AG10803 (cell line): ENCODE data around the gene UBASH3A.
"Not testable (repeated sequence)": the region's sequence is repeated elsewhere in the genome, so short reads cannot be mapped to it uniquely, and the experiment has no call there.

Experiments
- DNase-seq: peaks from one replicate; pipeline ENCODE4 v3.0.0; 2010; ENCODE audit warnings: low read depth
- H3K4me3 ChIP-seq: 2 replicates; pipeline ENCODE4 v1.5.1; 2011; ENCODE audit warnings: mild to moderate bottlenecking, low read length, control low read depth
- TF ChIP-seq, protein P1 (sequence below): conservative IDR thresholded peaks from 2 replicates; pipeline ENCODE4 v1.5.1; 2011; ENCODE audit warnings: mild to moderate bottlenecking, low read length, control low read depth, inconsistent platforms

Gene UBASH3A

DNA sequence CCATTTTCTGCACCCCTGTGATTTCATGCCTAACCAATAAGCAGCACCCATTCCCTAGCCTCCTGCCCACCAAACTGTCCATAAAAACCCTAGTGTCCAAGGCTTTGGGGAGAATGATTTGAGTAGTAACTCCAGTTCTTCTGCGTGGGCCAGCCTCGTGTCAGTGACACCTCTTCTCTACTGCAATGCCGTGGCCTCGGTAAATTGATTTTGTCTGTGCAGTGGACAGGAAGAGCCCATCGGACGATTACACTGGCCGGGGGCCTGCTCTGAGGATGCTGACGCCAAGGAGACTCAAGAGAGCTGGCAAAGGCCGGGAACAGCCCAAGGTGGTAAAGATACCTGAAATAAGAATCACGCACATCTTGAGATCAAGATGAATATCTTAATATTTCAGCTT lies 63.0 kb downstream of the UBASH3A start:
- TF ChIP-seq, protein P1, sequence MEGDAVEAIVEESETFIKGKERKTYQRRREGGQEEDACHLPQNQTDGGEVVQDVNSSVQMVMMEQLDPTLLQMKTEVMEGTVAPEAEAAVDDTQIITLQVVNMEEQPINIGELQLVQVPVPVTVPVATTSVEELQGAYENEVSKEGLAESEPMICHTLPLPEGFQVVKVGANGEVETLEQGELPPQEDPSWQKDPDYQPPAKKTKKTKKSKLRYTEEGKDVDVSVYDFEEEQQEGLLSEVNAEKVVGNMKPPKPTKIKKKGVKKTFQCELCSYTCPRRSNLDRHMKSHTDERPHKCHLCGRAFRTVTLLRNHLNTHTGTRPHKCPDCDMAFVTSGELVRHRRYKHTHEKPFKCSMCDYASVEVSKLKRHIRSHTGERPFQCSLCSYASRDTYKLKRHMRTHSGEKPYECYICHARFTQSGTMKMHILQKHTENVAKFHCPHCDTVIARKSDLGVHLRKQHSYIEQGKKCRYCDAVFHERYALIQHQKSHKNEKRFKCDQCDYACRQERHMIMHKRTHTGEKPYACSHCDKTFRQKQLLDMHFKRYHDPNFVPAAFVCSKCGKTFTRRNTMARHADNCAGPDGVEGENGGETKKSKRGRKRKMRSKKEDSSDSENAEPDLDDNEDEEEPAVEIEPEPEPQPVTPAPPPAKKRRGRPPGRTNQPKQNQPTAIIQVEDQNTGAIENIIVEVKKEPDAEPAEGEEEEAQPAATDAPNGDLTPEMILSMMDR, result no peak
- no peak overlapping the region for H3K4me3 ChIP-seq
- no peak for DNase-seq

DNA sequence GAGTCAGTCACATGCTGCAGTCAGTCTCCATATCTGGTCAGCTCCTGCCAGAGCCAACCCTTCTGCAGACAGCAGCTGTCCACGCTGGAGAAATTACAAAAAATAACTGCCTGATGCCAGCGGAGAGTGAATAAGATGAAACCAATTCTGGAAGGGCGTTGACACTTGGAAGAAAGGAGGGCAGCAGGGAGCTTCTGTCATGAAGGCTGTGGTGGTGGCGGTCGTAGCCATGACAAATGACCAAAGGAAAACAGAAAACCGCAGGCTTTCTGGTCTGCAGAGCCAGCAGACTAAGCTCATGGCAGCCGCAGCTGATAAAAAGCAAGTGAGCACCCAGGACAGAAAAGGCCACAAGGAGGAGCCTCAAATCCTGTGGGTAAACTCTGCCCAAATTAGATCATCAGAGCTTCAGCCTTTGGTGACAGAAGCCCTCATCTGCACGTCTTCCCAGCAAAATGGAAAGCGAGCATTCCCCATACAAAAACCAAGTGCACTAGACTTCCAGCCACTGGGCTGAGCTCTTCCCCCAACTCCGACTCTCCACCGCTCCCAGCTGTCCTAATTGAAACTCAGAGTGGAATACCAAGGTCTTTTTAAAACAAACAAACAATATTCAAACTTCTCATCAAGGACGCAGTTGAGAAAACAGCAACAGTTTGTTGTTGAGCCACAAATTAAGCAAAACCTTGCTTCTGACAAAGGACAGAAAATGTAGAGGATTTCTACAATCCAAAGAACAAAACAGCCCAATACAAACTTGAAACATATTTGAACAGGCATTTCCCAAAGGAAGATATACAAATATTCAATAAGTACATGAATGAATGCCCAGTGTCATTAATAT lies 63.7 kb downstream of the UBASH3A start:
- no peak overlapping the region for H3K4me3 ChIP-seq
- DNase-seq, result peak; percentile 11
- TF ChIP-seq, protein P1, result peak; percentile 35; the same call in 1 of the 2 replicates

DNA sequence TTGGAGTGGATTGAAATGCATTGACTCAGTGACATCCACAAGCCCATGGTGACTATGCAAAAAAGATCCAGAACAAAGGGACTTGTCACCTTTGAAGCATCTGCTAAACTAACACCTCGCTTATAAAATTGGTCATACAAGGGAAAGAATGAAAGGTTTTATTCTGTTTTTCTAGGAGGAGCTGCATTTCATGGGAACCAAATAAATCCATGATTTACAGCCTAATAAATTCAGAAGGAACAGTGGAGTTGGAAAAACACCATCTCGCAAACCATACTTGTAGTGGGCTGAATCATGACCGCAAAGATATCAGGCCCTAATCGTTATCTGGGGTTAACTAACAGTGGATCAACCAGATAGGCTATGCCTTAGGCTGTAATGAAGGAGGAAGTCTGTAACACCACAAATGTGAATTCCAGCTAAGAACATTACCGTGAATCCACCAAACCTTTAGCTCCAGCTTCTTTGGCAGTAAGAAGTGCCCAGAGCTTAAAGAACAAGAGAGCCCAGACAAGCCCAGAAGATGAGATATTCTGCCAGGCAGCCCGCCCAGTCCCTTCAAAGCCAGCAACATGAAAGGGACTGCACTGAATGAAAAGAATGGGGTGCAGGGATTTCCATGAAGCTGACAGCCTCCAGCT lies 64.9 kb downstream of the UBASH3A start:
- TF ChIP-seq, protein P1, result no peak
- no peak for DNase-seq
- H3K4me3 ChIP-seq, result no peak overlapping the region

DNA sequence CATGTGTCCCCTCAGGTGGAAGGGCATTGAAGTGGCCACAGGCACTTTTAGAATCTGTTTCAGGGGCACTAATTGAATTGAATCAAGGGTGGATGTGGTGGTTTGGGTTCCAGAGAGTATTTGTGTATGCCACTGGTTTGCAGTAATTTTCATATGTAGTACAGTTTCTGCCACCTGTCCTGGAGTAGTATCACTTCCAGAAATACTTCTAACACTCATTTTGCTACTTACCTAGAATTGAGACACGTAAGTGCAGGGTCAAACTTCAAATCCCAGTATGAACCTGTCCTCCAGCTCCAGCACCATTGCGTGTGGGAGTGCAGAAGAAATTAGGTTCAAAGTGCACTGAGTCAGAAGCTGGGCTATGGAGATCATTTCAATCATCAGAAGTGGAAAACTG lies 65.6 kb downstream of the UBASH3A start:
- TF ChIP-seq, protein P1, result no peak
- no peak for DNase-seq
- H3K4me3 ChIP-seq, result no peak overlapping the region

DNA sequence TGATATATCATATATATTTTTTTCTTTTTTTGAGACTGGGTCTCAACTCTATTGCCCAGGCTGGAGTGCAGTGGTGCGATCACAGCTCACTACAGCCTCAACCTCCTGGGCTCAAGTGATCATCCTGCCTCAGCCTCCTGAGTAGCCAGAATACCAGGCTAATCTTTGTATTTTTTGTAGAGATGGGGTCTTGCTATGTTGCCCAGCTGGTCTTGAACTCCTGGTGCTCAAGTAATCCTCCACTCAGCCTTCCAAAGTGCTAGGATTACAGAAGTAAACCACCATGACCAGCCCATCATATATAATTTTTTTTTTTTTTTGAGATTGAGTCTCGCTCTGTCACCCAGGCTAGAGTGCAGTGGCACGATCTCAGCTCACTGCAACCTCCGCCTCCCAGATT lies 66.0 kb downstream of the UBASH3A start:
- H3K4me3 ChIP-seq, DNase-seq: not testable (repeated sequence)

DNA sequence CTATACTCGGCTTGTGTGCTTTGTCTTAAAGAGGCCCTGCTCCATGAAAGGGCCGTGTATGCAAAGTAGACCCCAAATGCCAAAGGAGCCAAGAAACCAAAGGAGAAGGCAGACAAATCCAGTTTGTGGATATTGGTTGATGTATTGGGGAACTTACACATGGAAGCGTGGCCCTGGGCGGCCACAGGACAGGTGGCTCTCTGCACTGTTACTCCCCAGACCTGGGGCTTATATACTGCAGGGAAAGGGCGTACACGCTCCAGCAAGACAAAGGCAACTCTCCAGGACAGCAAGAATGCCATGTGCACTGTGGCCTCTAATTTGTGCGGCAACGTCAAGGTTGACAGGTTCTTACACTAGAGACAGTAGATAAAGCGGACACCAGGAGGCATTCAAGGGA lies 67.5 kb downstream of the UBASH3A start:
- H3K4me3 ChIP-seq, result no peak overlapping the region
- TF ChIP-seq, protein P1, result no peak
- DNase-seq, result no peak

DNA sequence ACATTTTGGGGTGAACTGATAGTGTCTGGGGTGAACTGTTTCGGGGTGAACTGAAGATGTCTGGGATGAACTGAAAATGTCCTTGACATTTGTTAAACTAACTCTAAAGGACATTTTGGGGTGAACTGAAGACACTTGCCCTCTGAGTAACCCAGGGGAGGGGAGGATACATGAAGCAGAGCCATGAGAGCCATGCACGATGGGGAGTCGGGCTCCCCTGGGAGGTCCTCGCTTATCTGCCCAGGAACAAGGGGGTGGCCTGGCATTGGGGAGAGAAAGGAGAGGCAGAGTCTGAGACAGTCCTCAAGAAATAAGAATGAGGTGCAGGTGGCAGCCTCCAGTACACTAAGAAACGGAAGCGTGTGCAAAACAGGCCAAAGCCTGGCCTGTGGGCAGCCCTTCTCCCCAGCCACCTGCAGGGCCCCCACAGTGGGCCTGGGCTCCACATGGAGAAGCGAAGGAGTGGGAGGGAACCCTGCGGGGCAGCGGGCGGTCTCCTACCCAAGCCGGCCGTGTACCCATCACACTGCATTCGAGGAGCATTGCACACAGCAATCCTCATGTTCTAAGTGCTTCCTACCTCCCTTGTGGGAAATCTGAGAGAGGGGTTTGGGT lies 68.1 kb downstream of the UBASH3A start:
- TF ChIP-seq, protein P1, result no peak
- no peak for DNase-seq

More for the DNA sequence above, 68.1 kb downstream of the UBASH3A start:
- H3K4me3 ChIP-seq, result no peak overlapping the region
